ENCODE measurements around the gene TMEM52. TPM values are rescaled to one million over a fixed set of nuclear protein-coding genes. Genes with fewer than 3 reads are reported as not detected.

Gene TMEM52
- total and polyA plus RNA-seq, 2 of the 8 experiments (the other 6 are each of a cell fraction or from before 2014, with no cell fraction given), result 14.6 to 30.2 TPM

GRCh38 chr1:1922956-1923833 lies 4.1 kb upstream of the TMEM52 start (continued):
- TF ChIP-seq ZNF274 (IDR thresholded peaks at IDR 0.05; ENCODE audit: borderline replicate concordance, extremely low read depth, low read length) (no peak), BACH1 (IDR thresholded peaks at IDR 0.05; ENCODE audit: low read length) (no peak)

All from H1 (cell line).